ENCODE data around the gene OPTC.

The OPTC gene

GRCh38 chr1:203492082-203492747, 1.7 kb upstream of the OPTC start:
- DNase-seq (ENCODE audit: low read depth), result no peak

GRCh38 chr1:203492748-203493130, 1.2 kb upstream of the OPTC start:
- DNase-seq (ENCODE audit: low read depth), result no peak

GRCh38 chr1:203495845-203496244, 1.9 kb downstream of the OPTC start:
- DNase-seq (ENCODE audit: low read depth), result no peak

- no peak for DNase-seq (ENCODE audit: low read depth)
Observed at GRCh38 chr1:203497269-203497777, 3.4 kb downstream of the OPTC start.

GRCh38 chr1:203499643-203500278, 5.8 kb downstream of the OPTC start:
- DNase-seq (ENCODE audit: low read depth), result no peak

- DNase-seq (ENCODE audit: low read depth), result no peak
Observed at GRCh38 chr1:203500279-203500678, 6.3 kb downstream of the OPTC start.

GRCh38 chr1:203503836-203504235, 9.9 kb downstream of the OPTC start:
- no peak for DNase-seq (ENCODE audit: low read depth)

- DNase-seq (ENCODE audit: low read depth), result peak; percentile 64
Observed at GRCh38 chr1:203504400-203505250, 10.7 kb downstream of the OPTC start.

GRCh38 chr1:203505526-203506204, 11.7 kb downstream of the OPTC start:
- no peak for DNase-seq (ENCODE audit: low read depth)

GRCh38 chr1:203506858-203507626, 13.1 kb downstream of the OPTC start:
- no peak for DNase-seq (ENCODE audit: low read depth)

GRCh38 chr1:203507759-203508158, 13.8 kb downstream of the OPTC start:
- no peak for DNase-seq (ENCODE audit: low read depth)

- no peak for DNase-seq (ENCODE audit: low read depth)
Observed at GRCh38 chr1:203508463-203509073, 14.6 kb downstream of the OPTC start.

GRCh38 chr1:203509135-203509534, 15.2 kb downstream of the OPTC start:
- no peak for DNase-seq (ENCODE audit: low read depth)

GRCh38 chr1:203511513-203511912, 17.6 kb downstream of the OPTC start:
- DNase-seq (ENCODE audit: low read depth), result no peak

GRCh38 chr1:203511930-203512329, 18.0 kb downstream of the OPTC start:
- no peak for DNase-seq (ENCODE audit: low read depth)

GRCh38 chr1:203512517-203512847, 18.5 kb downstream of the OPTC start:
- DNase-seq (ENCODE audit: low read depth), result no peak

- peak; percentile 51 for DNase-seq (ENCODE audit: low read depth)
Observed at GRCh38 chr1:203512848-203513584, 19.1 kb downstream of the OPTC start.

GRCh38 chr1:203513585-203514031, 19.7 kb downstream of the OPTC start:
- no peak for DNase-seq (ENCODE audit: low read depth)

- no peak for DNase-seq (ENCODE audit: low read depth)
Observed at GRCh38 chr1:203516184-203516583, 22.2 kb downstream of the OPTC start.

GRCh38 chr1:203516906-203517305, 23.0 kb downstream of the OPTC start:
- DNase-seq (ENCODE audit: low read depth), result no peak

Measured in stimulated activated CD4-positive, alpha-beta T cell treated with anti-CD3 and anti-CD28 coated beads, Interleukin-2, amount 100 ng/mL, for 4 hours (primary cell).